WTC11 (cell line): ENCODE measurements around the gene CTNS. TPM values are rescaled to one million over a fixed set of nuclear protein-coding genes. Genes with fewer than 3 reads are reported as not detected.
A peak's percentile ranks its signal among the peaks of the same experiment; 100 is the strongest.

ENCODE experiments used
- ATAC-seq: fragments of 200-7000 bp; cut with Tn5 transposase; 2 replicates; pipeline ENCODE4 v1.10.0; 2021; ENCODE audit warnings: mild to moderate bottlenecking, moderate library complexity
- CTCF ChIA-PET: fragments of 300-600 bp; sonication (Branson Sonifier 250); formaldehyde crosslinking; loops from one replicate; lab custom pipeline; 2021; ENCODE audit warnings: antibody characterized with exemption; lab: Charles Lee
- POLR2A ChIA-PET: fragments of 350-600 bp; sonication (Branson Sonifier 250); formaldehyde crosslinking; loops from one replicate; lab custom pipeline; 2021; ENCODE audit warnings: antibody characterized with exemption; lab: Charles Lee
- DNase-seq: peaks from one replicate; pipeline ENCODE4 v3.0.0; 2021; ENCODE audit warnings: low spot score
- H3K27ac Mint-ChIP-seq: 2 replicates; pipeline ENCODE4 v1.8.0; 2021; ENCODE audit warnings: mixed read lengths
- H3K27me3 Mint-ChIP-seq: 2 replicates; pipeline ENCODE4 v1.8.0; 2021; ENCODE audit warnings: low read depth, mild to moderate bottlenecking, moderate library complexity, mixed read lengths
- H3K36me3 Mint-ChIP-seq: 2 replicates; pipeline ENCODE4 v1.8.0; 2021; ENCODE audit warnings: mixed read lengths
- H3K4me1 Mint-ChIP-seq: 2 replicates; pipeline ENCODE4 v1.8.0; 2022; ENCODE audit warnings: mixed read lengths
- H3K4me3 Mint-ChIP-seq: 2 replicates; pipeline ENCODE4 v1.8.0; 2021; ENCODE audit warnings: mild to moderate bottlenecking, moderate library complexity, mixed read lengths
- H3K9me3 Mint-ChIP-seq: 2 replicates; pipeline ENCODE4 v1.8.0; 2021; ENCODE audit warnings: mixed read lengths
- CBFB ChIP-seq: sonication (generic); formaldehyde crosslinking; IDR thresholded peaks from 2 replicates; pipeline ENCODE4 v1.8.1; 2022; ENCODE audit warnings: mild to moderate bottlenecking, low read depth, missing genetic modification reagents
- GABPB1 ChIP-seq: sonication (generic); formaldehyde crosslinking; IDR thresholded peaks from 2 replicates; pipeline ENCODE4 v1.8.1; 2023; ENCODE audit warnings: mild to moderate bottlenecking, missing genetic modification reagents
- HMGA2 ChIP-seq: fragments of 250-450 bp; sonication (Bioruptor Pico); IDR thresholded peaks from 2 replicates; pipeline ENCODE4 v1.4.0; 2021; ENCODE audit warnings: mild to moderate bottlenecking, moderate library complexity
- IRF2 ChIP-seq: sonication (generic); formaldehyde crosslinking; IDR thresholded peaks from 2 replicates; pipeline ENCODE4 v1.8.0; 2022; ENCODE audit warnings: low read depth, missing genetic modification reagents, borderline replicate concordance
- JUN ChIP-seq: sonication (generic); formaldehyde crosslinking; IDR thresholded peaks from 2 replicates; pipeline ENCODE4 v1.8.0; 2023; ENCODE audit warnings: mild to moderate bottlenecking, missing genetic modification reagents
- KAT7 ChIP-seq: sonication (generic); formaldehyde crosslinking; IDR thresholded peaks from 2 replicates; pipeline ENCODE4 v1.8.1; 2023; ENCODE audit warnings: missing genetic modification reagents, mild to moderate bottlenecking, borderline replicate concordance
- TEAD4 ChIP-seq: sonication (generic); formaldehyde crosslinking; IDR thresholded peaks from 2 replicates; pipeline ENCODE4 v1.8.0; 2022; ENCODE audit warnings: mild to moderate bottlenecking, missing genetic modification reagents
- TP53 ChIP-seq: sonication (generic); formaldehyde crosslinking; IDR thresholded peaks from 2 replicates; pipeline ENCODE4 v1.8.1; 2023; ENCODE audit warnings: mild to moderate bottlenecking, missing genetic modification reagents
- total RNA-seq: library from RNA; stranded (reverse); gene quantifications from 3 replicates; pipeline ENCODE4 v1.2.3, GENCODE V29; 2021
- TF ChIP-seq, protein P1 (sequence below): fragments of 250-450 bp; sonication (Bioruptor Pico); IDR thresholded peaks from 2 replicates; pipeline ENCODE4 v2.1.2; 2022; ENCODE audit warnings: mild to moderate bottlenecking, moderate library complexity
- TF ChIP-seq, protein P2 (sequence below): sonication (generic); formaldehyde crosslinking; IDR thresholded peaks from 2 replicates; pipeline ENCODE4 v1.8.1; 2023; ENCODE audit warnings: mild to moderate bottlenecking, moderate library complexity, missing genetic modification reagents
- TF ChIP-seq, protein P3 (sequence below): sonication (generic); formaldehyde crosslinking; conservative IDR thresholded peaks from 2 replicates; pipeline ENCODE4 v1.8.1; 2023; ENCODE audit warnings: mild to moderate bottlenecking, low read depth, missing genetic modification reagents, moderate library complexity
- TF ChIP-seq, protein P4 (sequence below): sonication (generic); formaldehyde crosslinking; conservative IDR thresholded peaks from 2 replicates; pipeline ENCODE4 v1.8.1; 2022; ENCODE audit warnings: mild to moderate bottlenecking, missing genetic modification reagents
- TF ChIP-seq, protein P5 (sequence below): sonication (generic); formaldehyde crosslinking; IDR thresholded peaks from 2 replicates; pipeline ENCODE4 v1.8.1; 2022; ENCODE audit warnings: mild to moderate bottlenecking, moderate library complexity, missing genetic modification reagents
- TF ChIP-seq, protein P6 (sequence below): fragments of 250-450 bp; sonication (Bioruptor Pico); conservative IDR thresholded peaks from 2 replicates; pipeline ENCODE4 v1.9.0; 2021; ENCODE audit warnings: mild to moderate bottlenecking
- TF ChIP-seq, protein P7 (sequence below): sonication (generic); formaldehyde crosslinking; IDR thresholded peaks from 2 replicates; pipeline ENCODE4 v1.8.0; 2023; ENCODE audit warnings: mild to moderate bottlenecking, missing genetic modification reagents

CTNS gene
- total RNA-seq, 1 experiment from 2014 or later: 10.7 TPM

GRCh38 chr17:3666516-3666915, 30.0 kb downstream of the CTNS start (continued):
- TF ChIP-seq, protein P1, sequence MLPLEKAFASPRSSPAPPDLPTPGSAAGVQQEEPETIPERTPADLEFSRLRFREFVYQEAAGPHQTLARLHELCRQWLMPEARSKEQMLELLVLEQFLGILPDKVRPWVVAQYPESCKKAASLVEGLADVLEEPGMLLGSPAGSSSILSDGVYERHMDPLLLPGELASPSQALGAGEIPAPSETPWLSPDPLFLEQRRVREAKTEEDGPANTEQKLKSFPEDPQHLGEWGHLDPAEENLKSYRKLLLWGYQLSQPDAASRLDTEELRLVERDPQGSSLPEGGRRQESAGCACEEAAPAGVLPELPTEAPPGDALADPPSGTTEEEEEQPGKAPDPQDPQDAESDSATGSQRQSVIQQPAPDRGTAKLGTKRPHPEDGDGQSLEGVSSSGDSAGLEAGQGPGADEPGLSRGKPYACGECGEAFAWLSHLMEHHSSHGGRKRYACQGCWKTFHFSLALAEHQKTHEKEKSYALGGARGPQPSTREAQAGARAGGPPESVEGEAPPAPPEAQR: no peak
- TF ChIP-seq, protein P2, sequence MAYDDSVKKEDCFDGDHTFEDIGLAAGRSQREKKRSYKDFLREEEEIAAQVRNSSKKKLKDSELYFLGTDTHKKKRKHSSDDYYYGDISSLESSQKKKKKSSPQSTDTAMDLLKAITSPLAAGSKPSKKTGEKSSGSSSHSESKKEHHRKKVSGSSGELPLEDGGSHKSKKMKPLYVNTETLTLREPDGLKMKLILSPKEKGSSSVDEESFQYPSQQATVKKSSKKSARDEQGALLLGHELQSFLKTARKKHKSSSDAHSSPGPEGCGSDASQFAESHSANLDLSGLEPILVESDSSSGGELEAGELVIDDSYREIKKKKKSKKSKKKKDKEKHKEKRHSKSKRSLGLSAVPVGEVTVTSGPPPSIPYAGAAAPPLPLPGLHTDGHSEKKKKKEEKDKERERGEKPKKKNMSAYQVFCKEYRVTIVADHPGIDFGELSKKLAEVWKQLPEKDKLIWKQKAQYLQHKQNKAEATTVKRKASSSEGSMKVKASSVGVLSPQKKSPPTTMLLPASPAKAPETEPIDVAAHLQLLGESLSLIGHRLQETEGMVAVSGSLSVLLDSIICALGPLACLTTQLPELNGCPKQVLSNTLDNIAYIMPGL (CRISPR knock-in tag): no peak
- TF ChIP-seq, protein P3, sequence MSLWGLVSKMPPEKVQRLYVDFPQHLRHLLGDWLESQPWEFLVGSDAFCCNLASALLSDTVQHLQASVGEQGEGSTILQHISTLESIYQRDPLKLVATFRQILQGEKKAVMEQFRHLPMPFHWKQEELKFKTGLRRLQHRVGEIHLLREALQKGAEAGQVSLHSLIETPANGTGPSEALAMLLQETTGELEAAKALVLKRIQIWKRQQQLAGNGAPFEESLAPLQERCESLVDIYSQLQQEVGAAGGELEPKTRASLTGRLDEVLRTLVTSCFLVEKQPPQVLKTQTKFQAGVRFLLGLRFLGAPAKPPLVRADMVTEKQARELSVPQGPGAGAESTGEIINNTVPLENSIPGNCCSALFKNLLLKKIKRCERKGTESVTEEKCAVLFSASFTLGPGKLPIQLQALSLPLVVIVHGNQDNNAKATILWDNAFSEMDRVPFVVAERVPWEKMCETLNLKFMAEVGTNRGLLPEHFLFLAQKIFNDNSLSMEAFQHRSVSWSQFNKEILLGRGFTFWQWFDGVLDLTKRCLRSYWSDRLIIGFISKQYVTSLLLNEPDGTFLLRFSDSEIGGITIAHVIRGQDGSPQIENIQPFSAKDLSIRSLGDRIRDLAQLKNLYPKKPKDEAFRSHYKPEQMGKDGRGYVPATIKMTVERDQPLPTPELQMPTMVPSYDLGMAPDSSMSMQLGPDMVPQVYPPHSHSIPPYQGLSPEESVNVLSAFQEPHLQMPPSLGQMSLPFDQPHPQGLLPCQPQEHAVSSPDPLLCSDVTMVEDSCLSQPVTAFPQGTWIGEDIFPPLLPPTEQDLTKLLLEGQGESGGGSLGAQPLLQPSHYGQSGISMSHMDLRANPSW: no peak
- TF ChIP-seq HMGA2 (CRISPR knock-in tag): no peak
- TF ChIP-seq, protein P4, sequence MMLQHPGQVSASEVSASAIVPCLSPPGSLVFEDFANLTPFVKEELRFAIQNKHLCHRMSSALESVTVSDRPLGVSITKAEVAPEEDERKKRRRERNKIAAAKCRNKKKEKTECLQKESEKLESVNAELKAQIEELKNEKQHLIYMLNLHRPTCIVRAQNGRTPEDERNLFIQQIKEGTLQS (CRISPR knock-in tag): no peak

DNA sequence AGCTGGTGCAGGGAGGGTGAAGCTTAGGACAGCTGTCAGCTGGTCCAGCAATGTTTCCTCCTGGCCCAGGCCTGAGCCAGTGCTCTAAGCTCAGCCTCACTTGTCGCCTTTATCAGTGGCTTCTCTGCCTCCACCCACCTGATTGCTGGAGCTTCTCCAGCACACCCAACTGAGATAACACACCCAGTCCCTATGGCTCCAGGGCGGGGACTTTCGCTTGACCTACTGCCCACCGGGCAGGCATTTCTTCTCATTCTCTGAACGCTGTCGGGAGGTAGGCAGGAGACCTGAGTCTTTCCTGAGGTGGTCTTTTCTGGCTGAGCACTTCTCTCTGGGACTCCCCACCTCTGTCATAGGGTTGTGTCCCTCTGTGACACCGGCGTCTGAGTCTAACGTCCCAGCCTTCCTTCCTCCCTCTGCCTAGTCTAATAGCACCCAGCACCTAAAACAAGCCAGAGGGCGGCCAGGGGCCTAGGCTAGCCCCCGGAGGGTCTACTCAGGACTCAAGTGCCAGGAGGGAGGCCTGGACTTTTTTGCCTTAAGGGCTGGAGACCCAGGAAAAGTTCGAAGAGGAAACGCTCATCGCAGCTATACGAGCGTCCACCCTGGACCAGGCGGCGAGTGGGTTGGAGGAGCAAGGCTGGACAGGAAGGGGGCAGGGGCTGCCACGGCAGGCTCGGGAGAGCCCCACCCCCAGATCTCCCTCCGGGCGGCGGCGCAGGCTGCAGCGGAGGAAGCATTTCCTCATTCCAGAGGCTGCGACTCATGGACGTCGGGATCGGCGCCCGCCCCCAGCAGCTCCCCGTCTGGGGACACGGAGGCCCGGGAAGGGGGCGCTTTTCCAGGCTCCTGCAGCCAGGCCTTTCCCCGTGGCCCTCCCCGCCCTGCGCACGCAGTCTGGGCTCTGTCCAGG, 31.1 kb downstream of the CTNS start:
- peak; percentile 41 for ATAC-seq
- TF ChIP-seq IRF2 (CRISPR knock-in tag): no peak
- TF ChIP-seq, protein P5, sequence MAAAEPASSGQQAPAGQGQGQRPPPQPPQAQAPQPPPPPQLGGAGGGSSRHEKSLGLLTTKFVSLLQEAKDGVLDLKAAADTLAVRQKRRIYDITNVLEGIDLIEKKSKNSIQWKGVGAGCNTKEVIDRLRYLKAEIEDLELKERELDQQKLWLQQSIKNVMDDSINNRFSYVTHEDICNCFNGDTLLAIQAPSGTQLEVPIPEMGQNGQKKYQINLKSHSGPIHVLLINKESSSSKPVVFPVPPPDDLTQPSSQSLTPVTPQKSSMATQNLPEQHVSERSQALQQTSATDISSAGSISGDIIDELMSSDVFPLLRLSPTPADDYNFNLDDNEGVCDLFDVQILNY (CRISPR knock-in tag): no peak
- TF ChIP-seq TEAD4 (CRISPR knock-in tag): no peak
- 0 out of 2 replicates have a peak, but pooled peaks have one; percentile 62 for TF ChIP-seq JUN
- TF ChIP-seq KAT7 (CRISPR knock-in tag): 0 out of 2 replicates have a peak, but pooled peaks have one; percentile 56
- TF ChIP-seq, protein P6, sequence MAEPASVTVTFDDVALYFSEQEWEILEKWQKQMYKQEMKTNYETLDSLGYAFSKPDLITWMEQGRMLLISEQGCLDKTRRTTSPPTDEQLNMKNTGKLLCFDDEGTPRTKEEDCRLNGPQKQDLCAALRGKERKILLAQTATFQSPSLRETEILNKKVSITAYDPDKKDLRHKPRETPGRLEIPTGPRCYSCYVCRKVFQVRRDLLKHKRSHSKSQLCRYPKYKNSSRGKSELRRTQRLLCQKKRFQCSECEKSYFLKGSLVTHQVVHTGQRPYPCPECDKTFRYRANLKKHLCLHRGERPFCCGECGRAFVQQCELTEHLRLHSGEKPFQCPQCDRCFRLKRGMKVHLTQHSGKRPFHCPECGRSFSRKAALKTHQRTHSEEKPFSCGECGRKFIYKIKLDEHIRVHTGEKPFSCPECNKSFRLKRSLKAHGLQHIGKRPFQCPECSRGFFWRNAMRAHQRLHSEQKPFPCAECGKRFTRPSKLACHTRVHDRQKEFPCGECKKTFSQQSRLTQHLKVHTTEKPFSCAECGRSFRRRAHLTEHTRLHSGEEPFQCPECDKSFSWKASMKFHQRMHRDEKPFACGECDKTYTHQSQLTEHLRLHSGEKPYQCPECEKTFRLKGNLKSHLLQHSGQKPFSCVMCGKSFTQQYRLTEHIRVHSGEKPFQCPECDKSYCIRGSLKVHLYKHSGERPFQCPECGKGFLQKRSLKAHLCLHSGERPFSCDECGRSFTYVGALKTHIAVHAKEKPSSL (CRISPR knock-in tag): no peak
- TF ChIP-seq CBFB (CRISPR knock-in tag): no peak
- peak; percentile 39; the same call in 1 of the 2 replicates for TF ChIP-seq TP53 (CRISPR knock-in tag)
- TF ChIP-seq, protein P7, sequence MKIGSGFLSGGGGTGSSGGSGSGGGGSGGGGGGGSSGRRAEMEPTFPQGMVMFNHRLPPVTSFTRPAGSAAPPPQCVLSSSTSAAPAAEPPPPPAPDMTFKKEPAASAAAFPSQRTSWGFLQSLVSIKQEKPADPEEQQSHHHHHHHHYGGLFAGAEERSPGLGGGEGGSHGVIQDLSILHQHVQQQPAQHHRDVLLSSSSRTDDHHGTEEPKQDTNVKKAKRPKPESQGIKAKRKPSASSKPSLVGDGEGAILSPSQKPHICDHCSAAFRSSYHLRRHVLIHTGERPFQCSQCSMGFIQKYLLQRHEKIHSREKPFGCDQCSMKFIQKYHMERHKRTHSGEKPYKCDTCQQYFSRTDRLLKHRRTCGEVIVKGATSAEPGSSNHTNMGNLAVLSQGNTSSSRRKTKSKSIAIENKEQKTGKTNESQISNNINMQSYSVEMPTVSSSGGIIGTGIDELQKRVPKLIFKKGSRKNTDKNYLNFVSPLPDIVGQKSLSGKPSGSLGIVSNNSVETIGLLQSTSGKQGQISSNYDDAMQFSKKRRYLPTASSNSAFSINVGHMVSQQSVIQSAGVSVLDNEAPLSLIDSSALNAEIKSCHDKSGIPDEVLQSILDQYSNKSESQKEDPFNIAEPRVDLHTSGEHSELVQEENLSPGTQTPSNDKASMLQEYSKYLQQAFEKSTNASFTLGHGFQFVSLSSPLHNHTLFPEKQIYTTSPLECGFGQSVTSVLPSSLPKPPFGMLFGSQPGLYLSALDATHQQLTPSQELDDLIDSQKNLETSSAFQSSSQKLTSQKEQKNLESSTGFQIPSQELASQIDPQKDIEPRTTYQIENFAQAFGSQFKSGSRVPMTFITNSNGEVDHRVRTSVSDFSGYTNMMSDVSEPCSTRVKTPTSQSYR: 0 out of 2 replicates have a peak, but pooled peaks have one; percentile 29
- TF ChIP-seq GABPB1 (CRISPR knock-in tag): peak; percentile 40; the same call in 1 of the 2 replicates
- H3K9me3 Mint-ChIP-seq: no peaks in the 10 kb centered on the region
- H3K4me3 Mint-ChIP-seq: peak overlapping the region; percentile 99
- POLR2A ChIA-PET: interaction anchor here (0.5 to 1.7 kb wide), 4 partner anchors 28 to 983 kb away, joined by 3 to 5 read pairs (median 4); partner anchors contain the start of genes CTNS, HASPIN, P2RX5 and SHPK
- peaks cover 20% of the 10 kb centered on the region for H3K4me1 Mint-ChIP-seq
- no peaks in the 10 kb centered on the region for H3K27me3 Mint-ChIP-seq
- peak overlapping the region; percentile 68 for H3K27ac Mint-ChIP-seq
- DNase-seq: peak; percentile 73
- peaks cover 18% of the 10 kb centered on the region for H3K36me3 Mint-ChIP-seq
- CTCF ChIA-PET: interaction anchor here (0.7 to 3.2 kb wide), 6 partner anchors 16 to 179 kb away, joined by 3 to 20 read pairs (median 4); partner anchors contain the start of genes NCBP3 and P2RX5
